Thoracic aorta (tissue), 2 donors: ENCODE measurements around the gene C11orf68. TPM values are rescaled to one million over a fixed set of nuclear protein-coding genes. Genes with fewer than 3 reads are reported as not detected.

Experiments used
- total RNA-seq, 2 donors: library from RNA; depleted of rRNA; stranded (reverse); fragments of >200 nt; gene quantifications; one replicate each; pipeline versions ENCODE4 v1.1.0 to v1.2.3, GENCODE V29; 2016

C11orf68 gene
- total RNA-seq, 2 donors from 2014 or later: 16.3 to 27.9 TPM

Other genes starting within 250 kb of the C11orf68 start
- gene KAT5, start 206.8 kb downstream of the C11orf68 start, total RNA-seq: 10 to 100 TPM; 49.0 to 50.5 TPM
- 100 to 1,000 TPM; 138 to 185 TPM for gene RNASEH2C, start 198.3 kb downstream of the C11orf68 start, total RNA-seq
- 10 to 100 TPM; 26.3 to 38.4 TPM for gene AP5B1, start 138.1 kb downstream of the C11orf68 start, total RNA-seq
- under 1 TPM in 1 of 2 donors, not detected in 1; 0.27 TPM for gene OVOL1, start 132.0 kb downstream of the C11orf68 start, total RNA-seq
- under 1 TPM in 1 of 2 donors, not detected in 1; 0.81 TPM for gene SNX32, start 85.1 kb downstream of the C11orf68 start, total RNA-seq
- 100 to 1,000 TPM; 565 to 797 TPM for gene CFL1, start 60.9 kb downstream of the C11orf68 start, total RNA-seq
- 10 to 100 TPM; 51.8 to 62.8 TPM for gene MUS81, start 58.6 kb downstream of the C11orf68 start, total RNA-seq
- 100 to 1,000 TPM; 134 to 219 TPM for gene EFEMP2, start 46.3 kb downstream of the C11orf68 start, total RNA-seq
- 10 to 100 TPM in 1 of 2 donors, 1 to 10 TPM in 1; 1.6 to 13.7 TPM for gene CTSW, start 39.2 kb downstream of the C11orf68 start, total RNA-seq
- 100 to 1,000 TPM in 1 of 2 donors, 10 to 100 TPM in 1; 50.4 to 111 TPM for gene FIBP, start 30.6 kb downstream of the C11orf68 start, total RNA-seq
- gene CCDC85B, start 28.4 kb downstream of the C11orf68 start, total RNA-seq: 100 to 1,000 TPM in 1 of 2 donors, 10 to 100 TPM in 1; 75.8 to 100 TPM
- gene FOSL1, start 18.7 kb downstream of the C11orf68 start, total RNA-seq: 100 to 1,000 TPM in 1 of 2 donors, 10 to 100 TPM in 1; 25.6 to 143 TPM
- 10 to 100 TPM; 82.5 to 91.2 TPM for gene DRAP1, start 364 bp upstream of the C11orf68 start, total RNA-seq
- not detected for gene TSGA10IP, start 26.4 kb upstream of the C11orf68 start, total RNA-seq
- 10 to 100 TPM; 32.5 to 38.0 TPM for gene SART1, start 42.7 kb upstream of the C11orf68 start, total RNA-seq
- 10 to 100 TPM; 20.6 to 43.5 TPM for gene EIF1AD, start 83.1 kb upstream of the C11orf68 start, total RNA-seq
- 10 to 100 TPM; 22.2 to 60.0 TPM for gene BANF1, start 83.4 kb upstream of the C11orf68 start, total RNA-seq
- gene CST6, start 92.9 kb upstream of the C11orf68 start, total RNA-seq: 10 to 100 TPM in 1 of 2 donors, 1 to 10 TPM in 1; 4.5 to 16.9 TPM
- not detected for gene CATSPER1, start 107.4 kb upstream of the C11orf68 start, total RNA-seq
- gene GAL3ST3, start 130.1 kb upstream of the C11orf68 start, total RNA-seq: 1 to 10 TPM in 1 of 2 donors, not detected in 1; 1.1 TPM
- gene SF3B2, start 133.3 kb upstream of the C11orf68 start, total RNA-seq: 100 to 1,000 TPM; 142 TPM
- 100 to 1,000 TPM in 1 of 2 donors, 10 to 100 TPM in 1; 82.9 to 112 TPM for gene PACS1, start 151.2 kb upstream of the C11orf68 start, total RNA-seq